H9 (cell line): ENCODE data around the gene CCDC150. TPM values are rescaled to one million over a fixed set of nuclear protein-coding genes. Genes with fewer than 3 reads are reported as not detected.
A peak's percentile ranks its signal among the peaks of the same experiment; 100 is the strongest.

Experiments used
- DNase-seq: peaks from one replicate; pipeline ENCODE4 v3.0.0-alpha.2; 2017
- H2AFZ ChIP-seq: one replicate; pipeline ENCODE4 v1.6.1; 2013; ENCODE audit warnings: mild to moderate bottlenecking, low read length, control low read depth, moderate library complexity
- H2AK5ac ChIP-seq: 2 replicates; pipeline ENCODE4 v1.6.1; 2013; ENCODE audit warnings: low read length, control low read depth, mixed read lengths; ENCODE audit not compliant: insufficient read length
- H2BK120ac ChIP-seq: one replicate; pipeline ENCODE4 v1.6.1; 2013; ENCODE audit warnings: low read depth, mild to moderate bottlenecking, low read length, control low read depth, inconsistent platforms; ENCODE audit not compliant: poor library complexity, severe bottlenecking
- H2BK12ac ChIP-seq: 2 replicates; pipeline ENCODE4 v1.6.1; 2013; ENCODE audit warnings: low read length, control low read depth, mixed read lengths, low read depth; ENCODE audit not compliant: insufficient read length
- H2BK15ac ChIP-seq: 2 replicates; pipeline ENCODE4 v1.6.1; 2013; ENCODE audit warnings: low read depth, low read length, control low read depth
- H2BK20ac ChIP-seq: one replicate; pipeline ENCODE4 v1.6.1; 2013; ENCODE audit warnings: low read depth, mild to moderate bottlenecking, low read length, control low read depth, inconsistent platforms; ENCODE audit not compliant: poor library complexity, severe bottlenecking
- H2BK5ac ChIP-seq: 2 replicates; pipeline ENCODE4 v1.6.1; 2013; ENCODE audit warnings: low read length, control low read depth, mixed read lengths; ENCODE audit not compliant: insufficient read length
- H3K14ac ChIP-seq: 2 replicates; pipeline ENCODE4 v1.6.1; 2013; ENCODE audit warnings: low read length, control low read depth; ENCODE audit not compliant: insufficient read depth
- H3K18ac ChIP-seq: 2 replicates; pipeline ENCODE4 v1.6.1; 2013; ENCODE audit warnings: low read depth, mild to moderate bottlenecking, mixed read lengths, low read length, control low read depth; ENCODE audit not compliant: insufficient read length
- H3K23ac ChIP-seq: 2 replicates; pipeline ENCODE4 v1.6.1; 2013; ENCODE audit warnings: low read length, control low read depth, mixed read lengths, low read depth; ENCODE audit not compliant: insufficient read length
- H3K23me2 ChIP-seq: 2 replicates; pipeline ENCODE4 v1.6.1; 2013; ENCODE audit warnings: low read depth, mild to moderate bottlenecking, mixed read lengths, low read length, control low read depth; ENCODE audit not compliant: insufficient read length, poor library complexity, severe bottlenecking
- H3K27ac ChIP-seq: 2 replicates; pipeline ENCODE4 v1.5.1; 2013; ENCODE audit warnings: low read length, control low read depth, mixed read lengths, low read depth; ENCODE audit not compliant: insufficient read length
- H3K27me3 ChIP-seq: 2 replicates; pipeline ENCODE4 v1.6.1; 2013; ENCODE audit warnings: low read length, control low read depth, inconsistent platforms; ENCODE audit not compliant: insufficient read depth
- H3K4ac ChIP-seq: 2 replicates; pipeline ENCODE4 v1.6.1; 2013; ENCODE audit warnings: low read depth, mild to moderate bottlenecking, control low read depth, inconsistent platforms, low read length, moderate library complexity
- H3K4me1 ChIP-seq: 2 replicates; pipeline ENCODE4 v1.6.1; 2013; ENCODE audit warnings: low read length, control low read depth, inconsistent platforms; ENCODE audit not compliant: insufficient read depth
- H3K4me2 ChIP-seq: 2 replicates; pipeline ENCODE4 v1.6.1; 2013; ENCODE audit warnings: low read length, control low read depth, mixed read lengths; ENCODE audit not compliant: insufficient read length, insufficient read depth
- H3K56ac ChIP-seq: 2 replicates; pipeline ENCODE4 v1.6.1; 2013; ENCODE audit warnings: low read depth, mild to moderate bottlenecking, mixed read lengths, low read length, control low read depth; ENCODE audit not compliant: insufficient read length
- H3K79me1 ChIP-seq: 2 replicates; pipeline ENCODE4 v1.6.1; 2013; ENCODE audit warnings: low read depth, mild to moderate bottlenecking, moderate library complexity, low read length, control low read depth, inconsistent platforms; ENCODE audit not compliant: insufficient read depth, poor library complexity, severe bottlenecking
- H3K79me2 ChIP-seq: 2 replicates; pipeline ENCODE4 v1.6.1; 2013; ENCODE audit warnings: low read length, control low read depth, inconsistent platforms; ENCODE audit not compliant: insufficient read depth
- H3K9ac ChIP-seq: 2 replicates; pipeline ENCODE4 v1.6.1; 2013; ENCODE audit warnings: low read length, control low read depth, mixed read lengths; ENCODE audit not compliant: insufficient read length; ENCODE audit errors: extremely low read depth
- H3K9me3 ChIP-seq: one replicate; pipeline ENCODE4 v1.6.1; 2013; ENCODE audit warnings: low read depth, low read length, inconsistent platforms; ENCODE audit not compliant: control insufficient read depth
- H3T11ph ChIP-seq: one replicate; pipeline ENCODE4 v1.6.1; 2013; ENCODE audit warnings: mild to moderate bottlenecking, low read length, control low read depth, inconsistent platforms
- H4K20me1 ChIP-seq: one replicate; pipeline ENCODE4 v1.6.1; 2013; ENCODE audit not compliant: control insufficient read depth, insufficient read length, insufficient read depth
- H4K5ac ChIP-seq: 2 replicates; pipeline ENCODE4 v1.6.1; 2013; ENCODE audit warnings: low read depth, mild to moderate bottlenecking, mixed read lengths, low read length, control low read depth; ENCODE audit not compliant: insufficient read length
- H4K8ac ChIP-seq: replicated peaks from 2 replicates; pipeline ENCODE4 v1.6.1; 2013; ENCODE audit warnings: low read length, control low read depth, mixed read lengths, low read depth; ENCODE audit not compliant: insufficient read length
- H4K91ac ChIP-seq: 2 replicates; pipeline ENCODE4 v1.6.1; 2013; ENCODE audit warnings: low read depth, mild to moderate bottlenecking, moderate library complexity, mixed read lengths, low read length, control low read depth; ENCODE audit not compliant: insufficient read length
- H3K27ac Mint-ChIP-seq, 3 experiments: 2 replicates in 2 of 3; 3 replicates in 1 of 3; pipeline ENCODE4 v1.8.0; 2020 to 2021; ENCODE audit warnings: mixed read lengths in 3 of 3, mild to moderate bottlenecking in 1 of 3, moderate library complexity in 1 of 3
- H3K27me3 Mint-ChIP-seq: 2 replicates; pipeline ENCODE4 v1.8.0; 2021; ENCODE audit warnings: low read depth, mild to moderate bottlenecking, moderate library complexity, mixed read lengths
- H3K36me3 Mint-ChIP-seq, 3 experiments: 2 replicates in 2 of 3; 3 replicates in 1 of 3; pipeline ENCODE4 v1.8.0; 2020 to 2021; ENCODE audit warnings: low read depth in 3 of 3, mixed read lengths in 3 of 3; ENCODE audit not compliant: insufficient read depth in 1 of 3
- H3K4me1 Mint-ChIP-seq, 2 experiments: 2 replicates each; pipeline ENCODE4 v1.8.0; 2020; ENCODE audit warnings: mixed read lengths in 2 of 2
- H3K4me3 Mint-ChIP-seq, 2 experiments: 2 replicates in 1 of 2; 3 replicates in 1 of 2; pipeline ENCODE4 v1.8.0; 2020 to 2021; ENCODE audit warnings: mild to moderate bottlenecking in 2 of 2, mixed read lengths in 2 of 2, moderate library complexity in 1 of 2
- H3K9me3 Mint-ChIP-seq, 2 experiments: 2 replicates in 1 of 2; 3 replicates in 1 of 2; pipeline ENCODE4 v1.8.0; 2020; ENCODE audit warnings: mild to moderate bottlenecking in 2 of 2, mixed read lengths in 2 of 2, moderate library complexity in 1 of 2
- CTCF ChIP-seq: fragments of 200-600 bp; sonication (generic); conservative IDR thresholded peaks from 3 replicates; pipeline ENCODE4 v1.8.0; 2021; ENCODE audit warnings: antibody characterized with exemption, mild to moderate bottlenecking
- WGBS: extraction: QIAGEN DNeasy Blood & Tissue Kit; methylation state at CpG from one replicate; pipeline ENCODE4 v1.1.7; 2013; ENCODE audit warnings: missing lambda C conversion rate, low lambda C conversion rate, mixed read lengths; ENCODE audit not compliant: insufficient read length; ENCODE audit errors: extremely low coverage; 5-methylcytosine and 5-hydroxymethylcytosine counted together
- total RNA-seq: library from RNA; stranded (reverse); gene quantifications from 2 replicates; pipeline ENCODE4 v1.2.1, GENCODE V29; 2021

CCDC150 gene
- total RNA-seq, 1 experiment from 2014 or later: 26.2 TPM

GRCh38 chr2:196638765-196639164, 750 bp upstream of the CCDC150 start:
- Histone ChIP-seq H3K4ac (no peak overlapping the region), H2AFZ (peak overlapping the region; percentile 35), H2BK12ac (no peak overlapping the region), H4K91ac (no peak overlapping the region), H3K23ac (no peak overlapping the region), H4K5ac (no peak overlapping the region), H2BK20ac (no peak overlapping the region), H3K18ac (no peak overlapping the region), H2BK5ac (no peak overlapping the region), H3K79me1 (peaks cover 11% of the 10 kb centered on the region), H4K8ac (no peak overlapping the region), H3K14ac (no peak overlapping the region), H3K9ac (no peak overlapping the region), H2BK15ac (no peak overlapping the region), H3K4me1 (no peaks in the 10 kb centered on the region; the same call in 1 of the 2 replicates), H2AK5ac (no peak overlapping the region), H3K79me2 (peaks cover 18% of the 10 kb centered on the region; the same call in 1 of the 2 replicates), H3K4me2 (peak overlapping the region; percentile 51), H3K9me3 (no peaks in the 10 kb centered on the region), H3K56ac (no peak overlapping the region), H3K27me3 (no peaks in the 10 kb centered on the region), H2BK120ac (no peak overlapping the region), H3K27ac (no peak overlapping the region), H3K23me2 (no peaks in the 10 kb centered on the region), H3T11ph (no peak overlapping the region), H4K20me1 (no peaks in the 10 kb centered on the region)
- Mint-ChIP-seq H3K4me3 (peak overlapping the region; percentile 61 to 62), H3K36me3 (peaks cover 3 to 6% (median 4%) of the 10 kb centered on the region in 3 experiments; a peak in 6 of 7 replicates), H3K9me3 (no peaks in the 10 kb centered on the region; a peak in 1 of 5 replicates), H3K27ac (no peak overlapping the region), H3K27me3 (peaks cover 2% of the 10 kb centered on the region; the same call in 1 of the 2 replicates), H3K4me1 (peaks cover 26 to 35% of the 10 kb centered on the region in 2 experiments)
- TF ChIP-seq CTCF: no peak
- no CpG with 5 or more reads among the region's 19 CpGs for WGBS
- no peak for DNase-seq
